ENCODE data around the gene MORF4L1. TPM values are rescaled to one million over a fixed set of nuclear protein-coding genes. Genes with fewer than 3 reads are reported as not detected.
"Not testable (repeated sequence)": the region's sequence is repeated elsewhere in the genome, so short reads cannot be mapped to it uniquely, and the experiment has no call there.

Gene MORF4L1
- polyA plus RNA-seq, 3 donors: 691 to 792 (median 739) TPM

GRCh38 chr15:78913012-78913411 lies 40.3 kb downstream of the MORF4L1 start:
- no peak for DNase-seq (ENCODE audit: extremely low read depth in 1 of 11, low read depth in 9 of 11, low spot score in 4 of 11)

- no peak for DNase-seq (ENCODE audit: extremely low read depth in 1 of 11, low read depth in 9 of 11, low spot score in 4 of 11)
These were observed 41.5 kb downstream of the MORF4L1 start for GRCh38 chr15:78914027-78914764.

GRCh38 chr15:78915341-78916087 lies 42.8 kb downstream of the MORF4L1 start:
- no peak for DNase-seq (ENCODE audit: extremely low read depth in 1 of 11, low read depth in 9 of 11, low spot score in 4 of 11)

GRCh38 chr15:78916088-78916487 lies 43.4 kb downstream of the MORF4L1 start:
- no peak for DNase-seq (ENCODE audit: extremely low read depth in 1 of 11, low read depth in 9 of 11, low spot score in 4 of 11)

GRCh38 chr15:78917888-78918287 lies 45.2 kb downstream of the MORF4L1 start:
- no peak for DNase-seq (ENCODE audit: extremely low read depth in 1 of 11, low read depth in 9 of 11, low spot score in 4 of 11)

- DNase-seq (ENCODE audit: extremely low read depth in 1 of 11, low read depth in 9 of 11, low spot score in 4 of 11): no peak
These were observed 48.8 kb downstream of the MORF4L1 start for GRCh38 chr15:78921517-78921916.

- DNase-seq (ENCODE audit: extremely low read depth in 1 of 11, low read depth in 9 of 11, low spot score in 4 of 11): no peak
These were observed 49.2 kb downstream of the MORF4L1 start for GRCh38 chr15:78921940-78922339.

- no peak for DNase-seq (ENCODE audit: extremely low read depth in 1 of 11, low read depth in 9 of 11, low spot score in 4 of 11)
These were observed 49.8 kb downstream of the MORF4L1 start for GRCh38 chr15:78922527-78922926.

- no peak for DNase-seq (ENCODE audit: extremely low read depth in 1 of 11, low read depth in 9 of 11, low spot score in 4 of 11)
These were observed 50.3 kb downstream of the MORF4L1 start for GRCh38 chr15:78923015-78923414.

GRCh38 chr15:78923480-78924360 lies 51.0 kb downstream of the MORF4L1 start:
- DNase-seq (ENCODE audit: extremely low read depth in 1 of 11, low read depth in 9 of 11, low spot score in 4 of 11): no peak

GRCh38 chr15:78925076-78925624 lies 52.5 kb downstream of the MORF4L1 start:
- DNase-seq (ENCODE audit: extremely low read depth in 1 of 11, low read depth in 9 of 11, low spot score in 4 of 11): no peak

- DNase-seq (ENCODE audit: extremely low read depth in 1 of 11, low read depth in 9 of 11, low spot score in 4 of 11): no peak
These were observed 53.5 kb downstream of the MORF4L1 start for GRCh38 chr15:78925956-78926743.

- no peak for DNase-seq (ENCODE audit: extremely low read depth in 1 of 11, low read depth in 9 of 11, low spot score in 4 of 11)
These were observed 54.5 kb downstream of the MORF4L1 start for GRCh38 chr15:78927077-78927790.

GRCh38 chr15:78928176-78928575 lies 55.5 kb downstream of the MORF4L1 start:
- not testable (repeated sequence) for DNase-seq (ENCODE audit: extremely low read depth in 1 of 11, low read depth in 9 of 11, low spot score in 4 of 11)

- no peak for DNase-seq (ENCODE audit: extremely low read depth in 1 of 11, low read depth in 9 of 11, low spot score in 4 of 11)
These were observed 56.0 kb downstream of the MORF4L1 start for GRCh38 chr15:78928616-78929093.

- no peak for DNase-seq (ENCODE audit: extremely low read depth in 1 of 11, low read depth in 9 of 11, low spot score in 4 of 11)
These were observed 57.0 kb downstream of the MORF4L1 start for GRCh38 chr15:78929536-78930264.
